Retinal pigment epithelial cell (primary cell): ENCODE measurements around the gene RAB30.
"Not testable (repeated sequence)": the region's sequence is repeated elsewhere in the genome, so short reads cannot be mapped to it uniquely, and the experiment has no call there.

Experiments
- DNase-seq: peaks from one replicate; pipeline ENCODE4 v3.0.0-alpha.2; 2010; ENCODE audit warnings: low read depth
- H3K4me3 ChIP-seq: 2 replicates; pipeline ENCODE4 v1.5.1; 2011; ENCODE audit warnings: mild to moderate bottlenecking, low read length, control low read depth, moderate library complexity
- TF ChIP-seq, protein P1 (sequence below): conservative IDR thresholded peaks from 2 replicates; pipeline ENCODE4 v1.5.1; 2011; ENCODE audit warnings: low read depth, low read length, control low read depth, inconsistent platforms

The RAB30 gene

DNA sequence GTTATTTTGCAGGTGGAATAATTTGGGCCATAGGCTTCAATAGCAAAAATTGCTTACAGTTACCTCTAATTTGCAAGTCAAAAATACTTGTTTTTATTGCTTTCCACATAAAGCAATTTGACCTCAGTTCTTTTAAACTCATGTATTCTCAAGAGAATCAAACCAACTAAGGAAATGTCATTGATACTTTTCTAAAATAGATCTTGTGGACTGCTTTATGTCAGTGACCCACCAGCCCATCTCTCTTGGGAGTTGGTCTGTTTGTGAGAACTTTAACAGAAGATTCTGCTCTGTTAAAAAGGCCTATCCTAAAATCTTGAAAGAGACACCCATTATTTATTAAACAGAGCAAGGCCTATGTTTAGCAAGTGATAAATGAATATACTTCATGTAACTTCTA, 94.9 kb downstream of the RAB30 start:
- TF ChIP-seq, protein P1, sequence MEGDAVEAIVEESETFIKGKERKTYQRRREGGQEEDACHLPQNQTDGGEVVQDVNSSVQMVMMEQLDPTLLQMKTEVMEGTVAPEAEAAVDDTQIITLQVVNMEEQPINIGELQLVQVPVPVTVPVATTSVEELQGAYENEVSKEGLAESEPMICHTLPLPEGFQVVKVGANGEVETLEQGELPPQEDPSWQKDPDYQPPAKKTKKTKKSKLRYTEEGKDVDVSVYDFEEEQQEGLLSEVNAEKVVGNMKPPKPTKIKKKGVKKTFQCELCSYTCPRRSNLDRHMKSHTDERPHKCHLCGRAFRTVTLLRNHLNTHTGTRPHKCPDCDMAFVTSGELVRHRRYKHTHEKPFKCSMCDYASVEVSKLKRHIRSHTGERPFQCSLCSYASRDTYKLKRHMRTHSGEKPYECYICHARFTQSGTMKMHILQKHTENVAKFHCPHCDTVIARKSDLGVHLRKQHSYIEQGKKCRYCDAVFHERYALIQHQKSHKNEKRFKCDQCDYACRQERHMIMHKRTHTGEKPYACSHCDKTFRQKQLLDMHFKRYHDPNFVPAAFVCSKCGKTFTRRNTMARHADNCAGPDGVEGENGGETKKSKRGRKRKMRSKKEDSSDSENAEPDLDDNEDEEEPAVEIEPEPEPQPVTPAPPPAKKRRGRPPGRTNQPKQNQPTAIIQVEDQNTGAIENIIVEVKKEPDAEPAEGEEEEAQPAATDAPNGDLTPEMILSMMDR = no peak
- no peak for DNase-seq
- no peak overlapping the region for H3K4me3 ChIP-seq

DNA sequence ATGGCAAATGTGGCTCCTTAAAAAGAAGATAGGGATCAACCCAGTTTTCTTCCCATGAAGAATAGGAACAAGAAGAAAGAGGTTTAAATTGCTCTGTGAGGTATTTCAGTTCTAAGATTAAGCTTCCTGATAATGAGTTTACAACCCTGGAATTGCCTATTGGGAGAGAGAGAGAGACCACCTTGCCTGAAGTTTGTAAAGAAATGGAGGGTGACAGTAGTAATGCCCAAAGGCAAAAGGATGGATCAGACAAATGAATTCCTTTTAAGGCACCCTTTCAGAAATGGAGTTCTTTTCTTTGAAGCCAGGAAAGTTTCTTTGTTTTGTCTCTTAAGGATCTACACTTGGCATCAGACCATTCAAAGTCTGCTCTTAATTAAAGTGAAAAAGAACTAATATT, 95.8 kb downstream of the RAB30 start:
- TF ChIP-seq, protein P1 = no peak
- DNase-seq = no peak
- H3K4me3 ChIP-seq = no peak overlapping the region

DNA sequence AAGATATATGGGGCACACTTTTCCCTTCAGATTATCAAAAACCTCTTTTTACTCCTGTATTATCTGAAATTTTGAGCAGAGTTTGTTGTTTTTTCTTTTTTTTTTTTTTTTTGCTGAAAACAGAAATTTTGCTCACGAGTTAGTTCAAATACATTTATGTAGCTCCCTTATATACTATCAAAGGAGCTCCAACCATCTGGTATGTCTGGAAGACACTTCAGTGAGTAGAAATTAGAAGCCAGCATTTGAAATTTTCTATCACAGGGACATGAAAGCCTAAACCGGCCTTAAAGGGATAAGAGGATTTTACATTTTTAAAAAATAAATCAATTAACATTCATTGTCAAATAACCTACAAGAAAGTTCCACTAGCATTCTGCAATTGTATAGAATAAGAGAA, 96.8 kb downstream of the RAB30 start:
- TF ChIP-seq, protein P1 = no peak
- H3K4me3 ChIP-seq = no peak overlapping the region
- DNase-seq = no peak

DNA sequence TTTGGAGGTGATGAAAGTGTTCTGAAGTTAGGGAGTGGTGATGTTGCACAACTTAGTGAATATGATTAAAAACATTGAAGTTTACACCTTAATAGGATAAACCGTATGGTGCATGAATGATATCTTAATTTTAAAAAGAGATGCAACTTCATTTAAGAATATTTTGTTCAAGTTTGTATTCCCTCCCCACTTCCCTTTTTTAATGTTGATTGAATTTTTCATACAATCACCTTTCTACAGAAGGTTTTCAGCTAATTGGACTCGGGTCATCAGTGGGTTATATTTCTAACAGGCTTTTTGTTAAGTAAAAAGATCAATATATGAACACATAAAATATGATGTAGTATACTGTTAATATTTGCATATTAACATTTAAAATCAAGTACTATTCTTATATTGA, 97.6 kb downstream of the RAB30 start:
- TF ChIP-seq, protein P1 = no peak
- DNase-seq = no peak
- H3K4me3 ChIP-seq = no peak overlapping the region

DNA sequence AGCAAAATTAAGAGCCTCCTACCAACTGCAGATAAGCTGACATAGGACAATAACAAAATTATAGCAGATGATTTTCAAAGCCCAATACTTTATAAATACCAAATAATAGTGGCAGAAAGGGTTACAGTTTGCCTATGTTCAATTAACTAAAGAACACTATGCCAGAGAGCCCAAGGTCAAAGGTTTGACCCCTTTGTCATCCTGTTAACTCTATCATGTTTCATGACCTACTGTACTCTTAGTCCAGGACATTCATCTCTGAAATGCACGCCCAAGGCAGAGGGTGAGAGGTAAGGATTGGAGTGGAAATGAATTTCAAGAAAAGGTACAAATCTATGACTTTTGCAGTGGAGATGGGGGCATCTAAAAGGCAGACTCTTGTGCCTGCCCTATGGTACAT, 99.6 kb downstream of the RAB30 start:
- DNase-seq = no peak
- TF ChIP-seq, protein P1 = no peak
- no peak overlapping the region for H3K4me3 ChIP-seq

DNA sequence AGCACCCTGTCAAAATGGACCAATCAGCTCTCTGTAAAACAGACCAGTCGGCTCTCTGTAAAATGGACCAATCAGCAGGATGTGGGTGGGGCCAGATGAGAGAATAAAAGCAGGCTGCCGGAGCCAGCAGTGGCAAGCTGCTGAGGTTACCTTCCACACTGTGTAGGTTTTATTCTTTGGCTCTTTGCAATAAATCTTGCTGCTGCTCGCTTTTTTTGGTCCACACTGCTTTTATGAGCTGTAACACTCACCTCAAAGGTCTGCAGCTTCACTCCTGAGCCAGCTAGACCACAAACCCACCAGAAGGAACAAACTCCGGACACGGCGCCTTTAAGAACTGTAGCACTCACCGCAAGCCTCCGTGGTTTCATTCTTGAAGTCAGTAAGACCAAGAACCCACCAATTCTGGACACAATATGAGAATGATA, 100.2 kb downstream of the RAB30 start:
- not testable (repeated sequence) for H3K4me3 ChIP-seq, DNase-seq

DNA sequence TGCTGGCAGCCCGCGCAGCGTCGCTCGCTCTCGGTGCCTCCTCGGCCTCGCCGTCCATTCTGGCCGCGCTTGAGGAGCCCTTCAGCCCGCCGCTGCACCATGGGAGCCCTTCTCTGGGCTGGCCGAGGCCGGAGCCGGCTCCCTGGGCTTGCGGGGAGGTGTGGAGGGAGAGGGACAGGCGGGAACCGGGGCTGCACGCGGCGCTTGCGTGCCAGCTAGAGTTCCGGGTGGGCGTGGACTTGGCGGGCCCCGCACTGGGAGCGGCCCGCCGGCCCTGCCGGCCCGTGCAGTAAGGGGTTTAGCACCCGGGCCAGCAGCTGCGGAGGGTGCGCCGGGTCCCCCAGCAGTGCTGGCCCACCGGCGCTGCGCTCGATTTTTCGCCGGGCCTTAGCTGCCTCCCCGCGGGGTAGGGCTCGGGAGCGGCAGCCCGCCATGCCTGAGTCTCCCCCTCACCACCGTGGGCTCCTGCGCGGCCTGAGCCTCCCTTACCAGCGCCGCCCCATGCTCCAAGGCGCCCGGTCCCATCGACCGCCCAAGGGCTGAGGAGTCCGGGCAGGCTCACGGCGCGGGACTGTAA, 101.1 kb downstream of the RAB30 start:
- not testable (repeated sequence) for H3K4me3 ChIP-seq, DNase-seq

DNA sequence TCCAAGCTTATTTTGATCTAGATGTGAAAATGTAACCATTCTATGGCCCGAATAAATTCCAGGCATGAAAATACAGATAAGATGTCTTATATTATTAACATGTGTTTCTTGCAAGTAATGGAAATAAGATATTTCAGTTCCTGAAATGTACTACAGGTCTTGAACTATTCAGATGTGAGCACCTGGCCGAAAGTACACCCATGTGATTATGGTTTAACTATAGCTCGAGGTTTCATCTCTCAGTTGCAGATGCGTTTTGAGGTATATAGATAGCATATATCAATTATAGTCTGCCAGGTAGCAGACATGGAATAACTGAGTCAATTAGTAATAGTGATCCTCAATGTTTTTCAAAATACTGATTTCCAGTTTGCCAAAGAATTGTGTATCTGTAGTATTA, 101.9 kb downstream of the RAB30 start:
- no peak for DNase-seq
- TF ChIP-seq, protein P1 = no peak

More for the DNA sequence above, 101.9 kb downstream of the RAB30 start:
- no peak overlapping the region for H3K4me3 ChIP-seq
